Sigmoid colon (tissue), 4 donors: ENCODE measurements around the gene BNIPL.

Source experiments
- CTCF ChIP-seq, 4 experiments: fragments of 450-650 bp in 3 of 4; fragments of 200-600 bp in 1 of 4; IDR thresholded peaks; one replicate each; pipeline ENCODE4 v1.5.1; 2016 to 2019; ENCODE audit warnings: antibody characterized with exemption in 4 of 4, mild to moderate bottlenecking in 3 of 4, moderate library complexity in 2 of 4
- EP300 ChIP-seq, 4 donors: sonication (generic); formaldehyde crosslinking; IDR thresholded peaks; one replicate each; pipeline ENCODE4 v1.6.1; 2017; ENCODE audit warnings: antibody characterized with exemption in 4 of 4
- POLR2A ChIP-seq, 2 donors: fragments of 450-650 bp; IDR thresholded peaks; one replicate each; pipeline ENCODE4 v1.6.1; 2016; ENCODE audit warnings: antibody characterized with exemption in 2 of 2, mild to moderate bottlenecking in 2 of 2, moderate library complexity in 2 of 2
- POLR2AphosphoS5 ChIP-seq, 4 donors: sonication (generic); formaldehyde crosslinking; IDR thresholded peaks; one replicate each; pipeline ENCODE4 v1.6.1; 2017; ENCODE audit warnings: antibody characterized with exemption in 4 of 4

DNA sequence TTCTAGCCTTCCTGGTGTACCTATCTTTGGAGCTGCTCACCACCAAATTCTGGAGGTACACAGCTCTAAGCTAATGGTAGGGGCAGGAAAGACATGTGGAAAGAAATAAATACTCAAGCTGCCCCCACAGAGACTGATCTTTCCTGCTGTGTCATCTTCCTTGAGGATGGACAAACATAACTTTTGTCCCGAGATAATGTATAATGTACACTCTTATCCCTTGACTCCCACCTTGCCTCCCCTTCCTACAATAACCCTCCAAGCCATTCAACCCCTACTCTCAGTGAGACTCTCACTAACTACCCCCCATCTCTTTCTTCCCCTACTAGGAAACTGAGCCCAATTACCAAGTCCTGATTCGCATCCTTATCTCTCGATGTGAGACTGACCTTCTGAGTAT, 42.1 kb upstream of the BNIPL start:
- TF ChIP-seq POLR2AphosphoS5 (IDR thresholded peaks at IDR 0.05) = no peak
- no peak for TF ChIP-seq EP300 (IDR thresholded peaks at IDR 0.05)
- TF ChIP-seq CTCF (IDR thresholded peaks at IDR 0.05) = no peak
- no peak for TF ChIP-seq POLR2A (IDR thresholded peaks at IDR 0.05)
